ENCODE results near the gene TOMM34.

TOMM34 gene

GRCh38 chr20:44960103-44960852, at the start of gene TOMM34:
Gene TOMM34 (minus strand): TSS chr20:44960397. CDS start chr20:44960333, 64 bp downstream.
- peak; percentile 95 for DNase-seq (ENCODE audit: low spot score)

- DNase-seq (ENCODE audit: low spot score) = no peak
These were observed 48.4 kb upstream of the TOMM34 start for GRCh38 chr20:45008521-45009049.

- DNase-seq (ENCODE audit: low spot score) = no peak
These were observed 37.5 kb upstream of the TOMM34 start for GRCh38 chr20:44997668-44998067.

GRCh38 chr20:44997171-44997570, 37.0 kb upstream of the TOMM34 start:
- no peak for DNase-seq (ENCODE audit: low spot score)

- DNase-seq (ENCODE audit: low spot score) = no peak
These were observed 33.1 kb upstream of the TOMM34 start for GRCh38 chr20:44993343-44993742.

- no peak for DNase-seq (ENCODE audit: low spot score)
These were observed 30.8 kb upstream of the TOMM34 start for GRCh38 chr20:44990957-44991356.

GRCh38 chr20:44990425-44990824, 30.2 kb upstream of the TOMM34 start:
- DNase-seq (ENCODE audit: low spot score) = no peak

- no peak for DNase-seq (ENCODE audit: low spot score)
These were observed 28.5 kb upstream of the TOMM34 start for GRCh38 chr20:44988631-44989171.

- no peak for DNase-seq (ENCODE audit: low spot score)
These were observed 23.0 kb upstream of the TOMM34 start for GRCh38 chr20:44983093-44983674.

- DNase-seq (ENCODE audit: low spot score) = no peak
These were observed 21.7 kb upstream of the TOMM34 start for GRCh38 chr20:44981736-44982406.

- peak; percentile 94 for DNase-seq (ENCODE audit: low spot score)
These were observed 19.0 kb upstream of the TOMM34 start for GRCh38 chr20:44979090-44979621.

GRCh38 chr20:44976698-44977097, 16.5 kb upstream of the TOMM34 start:
- no peak for DNase-seq (ENCODE audit: low spot score)

GRCh38 chr20:44973053-44973452, 12.9 kb upstream of the TOMM34 start:
- no peak for DNase-seq (ENCODE audit: low spot score)

GRCh38 chr20:44970243-44970757, 10.1 kb upstream of the TOMM34 start:
- DNase-seq (ENCODE audit: low spot score) = peak; percentile 51

GRCh38 chr20:44969300-44969894, 9.2 kb upstream of the TOMM34 start:
- DNase-seq (ENCODE audit: low spot score) = peak; percentile 26

- DNase-seq (ENCODE audit: low spot score) = peak; percentile 80
These were observed 7.1 kb upstream of the TOMM34 start for GRCh38 chr20:44967207-44967807.

- DNase-seq (ENCODE audit: low spot score) = peak; percentile 97
These were observed 6.1 kb upstream of the TOMM34 start, which contains the start of gene STK4 for GRCh38 chr20:44966030-44966961. Gene STK4 (plus strand): TSS chr20:44966512. CDS start chr20:44966569, 57 bp downstream.

GRCh38 chr20:44965651-44966029, 5.4 kb upstream of the TOMM34 start:
- no peak for DNase-seq (ENCODE audit: low spot score)

GRCh38 chr20:44963325-44964215, 3.4 kb upstream of the TOMM34 start:
- peak; percentile 43 for DNase-seq (ENCODE audit: low spot score)
